ENCODE data around the gene IFT88. TPM values are rescaled to one million over a fixed set of nuclear protein-coding genes. Genes with fewer than 3 reads are reported as not detected.

Gene IFT88
- total RNA-seq, 4 donors from 2014 or later, result 5.6 to 21.6 (median 10.4) TPM

DNA sequence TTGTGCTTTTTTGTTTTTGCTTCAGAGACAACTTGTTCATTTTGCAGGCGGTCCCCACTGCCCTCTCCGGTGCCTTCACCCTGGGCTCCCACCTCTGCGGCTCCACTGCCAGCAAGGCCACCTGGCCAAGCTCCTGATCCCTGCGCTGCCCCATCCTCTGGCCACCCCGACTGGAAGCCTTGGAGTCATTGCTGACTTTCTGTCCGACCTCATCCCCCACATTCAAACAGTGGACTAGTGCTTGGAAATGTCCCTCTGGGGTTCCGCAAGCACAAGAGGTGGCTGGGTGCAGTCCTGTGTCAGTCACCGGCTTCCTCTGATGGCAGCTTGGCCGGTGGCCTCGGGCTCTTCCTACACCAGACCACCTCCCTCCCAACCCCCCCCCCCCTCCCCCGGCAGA lies 153.5 kb downstream of the IFT88 start:
- H3K27ac ChIP-seq, result no peak overlapping the region
- no peaks in the 10 kb centered on the region for H3K9me3 ChIP-seq
- peaks cover 10% of the 10 kb centered on the region for H3K27me3 ChIP-seq
- peak in 1 of 2 donors; percentile 59 for DNase-seq (ENCODE audit: low spot score in 2 of 2)
- H3K4me3 ChIP-seq, result no peak overlapping the region
- 94% methylated on average over 11 of the region's 11 CpGs for WGBS
- H3K4me1 ChIP-seq, result peaks cover 11% of the 10 kb centered on the region
- TF ChIP-seq EP300 (IDR thresholded peaks at IDR 0.05), result no peak
- TF ChIP-seq POLR2AphosphoS5 (IDR thresholded peaks at IDR 0.05), result no peak
- TF ChIP-seq POLR2A (IDR thresholded peaks at IDR 0.05), result no peak
- no peaks in the 10 kb centered on the region for H3K36me3 ChIP-seq

DNA sequence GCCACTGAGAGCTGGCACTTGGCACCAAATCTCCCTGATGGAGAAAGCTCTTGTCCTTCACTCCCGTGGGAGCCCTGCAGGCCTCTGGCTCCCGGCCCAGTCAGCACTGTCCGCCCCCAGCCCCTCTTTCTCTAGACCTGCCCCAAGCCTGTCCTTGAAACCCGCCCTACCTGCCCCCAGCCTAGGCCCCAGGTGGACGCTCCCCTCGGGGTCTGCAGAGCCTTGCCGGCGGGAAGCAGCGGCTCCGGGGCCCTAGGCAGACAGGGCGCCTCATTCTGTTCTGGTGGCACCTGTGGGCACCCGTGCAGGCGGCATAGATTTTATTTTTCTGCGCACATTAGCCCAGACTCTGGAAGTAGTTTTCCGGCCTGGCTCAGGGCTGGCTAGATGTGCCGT lies 154.1 kb downstream of the IFT88 start:
- 70% methylated on average over 13 of the region's 16 CpGs for WGBS
- TF ChIP-seq POLR2AphosphoS5 (IDR thresholded peaks at IDR 0.05), result no peak
- TF ChIP-seq, protein P1, sequence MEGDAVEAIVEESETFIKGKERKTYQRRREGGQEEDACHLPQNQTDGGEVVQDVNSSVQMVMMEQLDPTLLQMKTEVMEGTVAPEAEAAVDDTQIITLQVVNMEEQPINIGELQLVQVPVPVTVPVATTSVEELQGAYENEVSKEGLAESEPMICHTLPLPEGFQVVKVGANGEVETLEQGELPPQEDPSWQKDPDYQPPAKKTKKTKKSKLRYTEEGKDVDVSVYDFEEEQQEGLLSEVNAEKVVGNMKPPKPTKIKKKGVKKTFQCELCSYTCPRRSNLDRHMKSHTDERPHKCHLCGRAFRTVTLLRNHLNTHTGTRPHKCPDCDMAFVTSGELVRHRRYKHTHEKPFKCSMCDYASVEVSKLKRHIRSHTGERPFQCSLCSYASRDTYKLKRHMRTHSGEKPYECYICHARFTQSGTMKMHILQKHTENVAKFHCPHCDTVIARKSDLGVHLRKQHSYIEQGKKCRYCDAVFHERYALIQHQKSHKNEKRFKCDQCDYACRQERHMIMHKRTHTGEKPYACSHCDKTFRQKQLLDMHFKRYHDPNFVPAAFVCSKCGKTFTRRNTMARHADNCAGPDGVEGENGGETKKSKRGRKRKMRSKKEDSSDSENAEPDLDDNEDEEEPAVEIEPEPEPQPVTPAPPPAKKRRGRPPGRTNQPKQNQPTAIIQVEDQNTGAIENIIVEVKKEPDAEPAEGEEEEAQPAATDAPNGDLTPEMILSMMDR (IDR thresholded peaks at IDR 0.05), result no peak
- no peak for TF ChIP-seq POLR2A (IDR thresholded peaks at IDR 0.05)
- TF ChIP-seq EP300 (IDR thresholded peaks at IDR 0.05), result no peak

DNA sequence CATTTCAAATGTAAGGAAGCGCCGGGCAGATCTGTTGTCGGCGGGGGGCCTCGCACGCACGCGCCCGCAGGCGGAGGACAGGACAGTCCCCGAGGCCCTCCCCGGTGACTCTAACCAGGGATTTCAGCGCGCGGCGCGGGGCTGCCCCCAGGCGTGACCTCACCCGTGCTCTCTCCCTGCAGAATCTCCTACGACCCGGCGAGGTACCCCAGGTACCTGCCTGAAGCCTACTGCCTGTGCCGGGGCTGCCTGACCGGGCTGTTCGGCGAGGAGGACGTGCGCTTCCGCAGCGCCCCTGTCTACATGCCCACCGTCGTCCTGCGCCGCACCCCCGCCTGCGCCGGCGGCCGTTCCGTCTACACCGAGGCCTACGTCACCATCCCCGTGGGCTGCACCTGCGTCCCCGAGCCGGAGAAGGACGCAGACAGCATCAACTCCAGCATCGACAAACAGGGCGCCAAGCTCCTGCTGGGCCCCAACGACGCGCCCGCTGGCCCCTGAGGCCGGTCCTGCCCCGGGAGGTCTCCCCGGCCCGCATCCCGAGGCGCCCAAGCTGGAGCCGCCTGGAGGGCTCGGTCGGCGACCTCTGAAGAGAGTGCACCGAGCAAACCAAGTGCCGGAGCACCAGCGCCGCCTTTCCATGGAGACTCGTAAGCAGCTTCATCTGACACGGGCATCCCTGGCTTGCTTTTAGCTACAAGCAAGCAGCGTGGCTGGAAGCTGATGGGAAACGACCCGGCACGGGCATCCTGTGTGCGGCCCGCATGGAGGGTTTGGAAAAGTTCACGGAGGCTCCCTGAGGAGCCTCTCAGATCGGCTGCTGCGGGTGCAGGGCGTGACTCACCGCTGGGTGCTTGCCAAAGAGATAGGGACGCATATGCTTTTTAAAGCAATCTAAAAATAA lies 154.7 kb downstream of the IFT88 start:
- H3K27me3 ChIP-seq, result peaks cover 10% of the 10 kb centered on the region
- H3K36me3 ChIP-seq, result no peaks in the 10 kb centered on the region
- H3K4me3 ChIP-seq, result peak overlapping the region; percentile 57
- no peak overlapping the region for H3K27ac ChIP-seq
- WGBS, result 13% methylated on average over 45 of the region's 81 CpGs
- no peaks in the 10 kb centered on the region for H3K9me3 ChIP-seq
- DNase-seq (ENCODE audit: low spot score in 2 of 2), result peak in 1 of 2 donors; percentile 77
- peaks cover 11% of the 10 kb centered on the region for H3K4me1 ChIP-seq
- TF ChIP-seq EP300 (IDR thresholded peaks at IDR 0.05), result no peak
- TF ChIP-seq POLR2AphosphoS5 (IDR thresholded peaks at IDR 0.05), result no peak
- no peak for TF ChIP-seq POLR2A (IDR thresholded peaks at IDR 0.05)
- TF ChIP-seq, protein P1 (IDR thresholded peaks at IDR 0.05), result no peak

More for the DNA sequence above, 154.1 kb downstream of the IFT88 start:
- Histone ChIP-seq H3K27ac (no peak overlapping the region), H3K4me3 (peak overlapping the region; percentile 57), H3K9me3 (no peaks in the 10 kb centered on the region), H3K4me1 (peaks cover 11% of the 10 kb centered on the region), H3K36me3 (no peaks in the 10 kb centered on the region), H3K27me3 (peaks cover 10% of the 10 kb centered on the region)
- peak in 1 of 2 donors; percentile 77 for DNase-seq (ENCODE audit: low spot score in 2 of 2)

DNA sequence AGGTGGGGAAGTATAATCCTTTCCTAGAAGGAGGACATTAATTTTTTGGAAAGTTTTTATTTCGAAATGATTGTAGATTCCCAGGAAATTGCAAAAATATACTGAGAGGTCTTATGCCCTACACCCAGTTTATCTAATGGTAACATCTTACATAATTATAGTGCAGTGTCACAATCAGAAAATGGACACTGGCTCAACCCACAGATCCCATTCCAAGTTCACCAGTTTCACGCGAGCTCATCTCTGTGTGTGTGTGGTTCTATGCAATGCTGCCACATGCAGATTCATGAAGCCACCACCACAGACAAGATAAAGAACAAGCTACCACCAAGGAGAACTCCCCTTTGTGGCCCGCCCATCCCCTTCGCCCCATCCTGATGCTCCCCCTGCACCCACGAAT lies 160.9 kb downstream of the IFT88 start:
- H3K27me3 ChIP-seq, result no peaks in the 10 kb centered on the region
- DNase-seq (ENCODE audit: low spot score in 2 of 2), result no peak
- no peak overlapping the region for H3K4me3 ChIP-seq
- H3K36me3 ChIP-seq, result no peaks in the 10 kb centered on the region
- H3K27ac ChIP-seq, result no peak overlapping the region
- TF ChIP-seq EP300 (IDR thresholded peaks at IDR 0.05) (no peak), POLR2AphosphoS5 (IDR thresholded peaks at IDR 0.05) (no peak), POLR2A (IDR thresholded peaks at IDR 0.05) (no peak)
- TF ChIP-seq, protein P1 (IDR thresholded peaks at IDR 0.05), result no peak
- 58% methylated on average over 6 of the region's 6 CpGs for WGBS
- H3K9me3 ChIP-seq, result no peaks in the 10 kb centered on the region
- H3K4me1 ChIP-seq, result no peaks in the 10 kb centered on the region

DNA sequence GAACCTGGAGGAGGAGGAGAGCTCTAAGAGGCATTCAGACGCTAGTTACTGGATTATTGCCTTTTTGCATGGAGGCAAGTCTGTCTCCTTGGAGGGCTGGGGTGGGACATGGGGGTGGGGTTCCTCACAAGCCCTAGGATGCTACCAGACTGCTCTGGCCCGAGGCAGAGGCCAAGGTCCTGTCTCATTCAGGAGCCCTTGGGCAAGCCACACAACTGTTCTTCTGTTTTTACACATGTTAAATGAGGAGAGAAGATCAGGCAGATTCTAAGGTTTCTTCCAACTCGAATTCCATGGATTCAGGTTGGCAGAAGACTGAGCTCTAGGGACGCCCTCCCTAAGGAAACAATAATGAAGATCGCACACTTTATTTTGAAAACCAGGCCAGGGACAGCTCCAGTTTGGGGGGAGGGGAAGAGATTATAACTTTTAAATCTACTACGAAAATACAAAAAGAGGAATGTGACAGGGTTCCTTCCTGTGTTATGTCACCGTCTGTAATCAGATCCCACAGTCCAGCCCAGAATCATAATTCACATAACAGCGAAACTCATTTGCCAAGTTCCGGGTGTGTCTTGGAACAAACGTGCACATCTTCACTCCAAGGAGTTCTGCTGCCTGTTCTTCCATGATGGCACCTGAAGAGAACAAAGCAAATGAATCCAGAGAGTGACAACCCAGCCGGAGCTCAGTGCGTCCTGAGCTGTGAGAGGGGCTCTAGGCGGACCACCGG lies 161.8 kb downstream of the IFT88 start:
- no peaks in the 10 kb centered on the region for H3K36me3 ChIP-seq
- no peaks in the 10 kb centered on the region for H3K27me3 ChIP-seq
- no peak for DNase-seq (ENCODE audit: low spot score in 2 of 2)
- no peak overlapping the region for H3K4me3 ChIP-seq
- H3K9me3 ChIP-seq, result no peaks in the 10 kb centered on the region
- no peaks in the 10 kb centered on the region for H3K4me1 ChIP-seq
- TF ChIP-seq, protein P1 (IDR thresholded peaks at IDR 0.05), result no peak
- TF ChIP-seq POLR2AphosphoS5 (IDR thresholded peaks at IDR 0.05), result no peak
- no peak for TF ChIP-seq POLR2A (IDR thresholded peaks at IDR 0.05)
- no peak for TF ChIP-seq EP300 (IDR thresholded peaks at IDR 0.05)
- no peak overlapping the region for H3K27ac ChIP-seq
- 53% methylated on average over 13 of the region's 14 CpGs for WGBS

All from suprapubic skin (tissue), 4 donors.